Nephron (organoid): ENCODE measurements around the gene DCTPP1.

Experiments used
- H3K27ac Mint-ChIP-seq, 3 experiments: 2 replicates each; pipeline ENCODE4 v1.8.0; 2020; ENCODE audit warnings: mixed read lengths in 3 of 3, mild to moderate bottlenecking in 2 of 3, moderate library complexity in 1 of 3
- H3K27me3 Mint-ChIP-seq: 2 replicates; pipeline ENCODE4 v1.8.0; 2021; ENCODE audit warnings: low read depth, mild to moderate bottlenecking, moderate library complexity, mixed read lengths
- H3K36me3 Mint-ChIP-seq: 2 replicates; pipeline ENCODE4 v1.8.0; 2020; ENCODE audit warnings: low read depth, mixed read lengths
- H3K4me1 Mint-ChIP-seq: 2 replicates; pipeline ENCODE4 v1.8.0; 2020; ENCODE audit warnings: mixed read lengths
- H3K4me3 Mint-ChIP-seq, 3 experiments: 2 replicates each; pipeline ENCODE4 v1.8.0; 2020; ENCODE audit warnings: mild to moderate bottlenecking in 3 of 3, mixed read lengths in 3 of 3, moderate library complexity in 2 of 3
- H3K9me3 Mint-ChIP-seq: 2 replicates; pipeline ENCODE4 v1.8.0; 2020; ENCODE audit warnings: mixed read lengths
- TF ChIP-seq, protein P1 (sequence below), 3 experiments: fragments of 200-600 bp; sonication (generic); IDR thresholded peaks; one replicate each; pipeline ENCODE4 v1.5.0; 2021; ENCODE audit warnings: antibody characterized with exemption in 3 of 3; ENCODE audit not compliant: unreplicated experiment in 3 of 3

DCTPP1 gene

DNA sequence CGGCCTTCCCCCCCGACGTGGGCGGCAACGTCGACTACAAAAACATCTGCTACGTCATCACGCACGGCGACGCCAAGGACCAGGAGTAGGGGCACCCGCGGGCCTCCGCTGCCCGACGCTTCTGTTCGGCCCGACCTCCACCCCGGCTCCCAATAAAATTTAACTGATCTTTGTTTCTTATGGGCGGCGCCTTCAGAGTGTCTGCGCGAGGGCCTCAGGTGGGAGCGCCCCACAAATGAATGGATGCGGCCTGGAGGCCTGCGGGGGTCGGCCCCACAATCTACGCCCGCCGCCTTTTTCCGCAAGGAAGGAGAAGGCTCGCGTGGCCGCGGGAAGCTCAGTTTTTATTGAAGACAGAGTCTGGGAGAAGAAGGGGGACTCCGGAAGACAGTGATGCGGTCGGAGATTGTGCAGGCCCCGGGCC is 52.0 kb downstream of the DCTPP1 start:
- Mint-ChIP-seq H3K4me3 (peak overlapping the region; percentile 87 to 96 (median 88)), H3K9me3 (no peaks in the 10 kb centered on the region), H3K27me3 (no peaks in the 10 kb centered on the region), H3K36me3 (no peaks in the 10 kb centered on the region), H3K4me1 (peaks cover 18% of the 10 kb centered on the region), H3K27ac (peak overlapping the region; percentile 99 to 100 (median 99))
- TF ChIP-seq, protein P1, sequence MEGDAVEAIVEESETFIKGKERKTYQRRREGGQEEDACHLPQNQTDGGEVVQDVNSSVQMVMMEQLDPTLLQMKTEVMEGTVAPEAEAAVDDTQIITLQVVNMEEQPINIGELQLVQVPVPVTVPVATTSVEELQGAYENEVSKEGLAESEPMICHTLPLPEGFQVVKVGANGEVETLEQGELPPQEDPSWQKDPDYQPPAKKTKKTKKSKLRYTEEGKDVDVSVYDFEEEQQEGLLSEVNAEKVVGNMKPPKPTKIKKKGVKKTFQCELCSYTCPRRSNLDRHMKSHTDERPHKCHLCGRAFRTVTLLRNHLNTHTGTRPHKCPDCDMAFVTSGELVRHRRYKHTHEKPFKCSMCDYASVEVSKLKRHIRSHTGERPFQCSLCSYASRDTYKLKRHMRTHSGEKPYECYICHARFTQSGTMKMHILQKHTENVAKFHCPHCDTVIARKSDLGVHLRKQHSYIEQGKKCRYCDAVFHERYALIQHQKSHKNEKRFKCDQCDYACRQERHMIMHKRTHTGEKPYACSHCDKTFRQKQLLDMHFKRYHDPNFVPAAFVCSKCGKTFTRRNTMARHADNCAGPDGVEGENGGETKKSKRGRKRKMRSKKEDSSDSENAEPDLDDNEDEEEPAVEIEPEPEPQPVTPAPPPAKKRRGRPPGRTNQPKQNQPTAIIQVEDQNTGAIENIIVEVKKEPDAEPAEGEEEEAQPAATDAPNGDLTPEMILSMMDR (IDR thresholded peaks at IDR 0.05; ENCODE audit: unreplicated experiment in 3 of 3): no peak

DNA sequence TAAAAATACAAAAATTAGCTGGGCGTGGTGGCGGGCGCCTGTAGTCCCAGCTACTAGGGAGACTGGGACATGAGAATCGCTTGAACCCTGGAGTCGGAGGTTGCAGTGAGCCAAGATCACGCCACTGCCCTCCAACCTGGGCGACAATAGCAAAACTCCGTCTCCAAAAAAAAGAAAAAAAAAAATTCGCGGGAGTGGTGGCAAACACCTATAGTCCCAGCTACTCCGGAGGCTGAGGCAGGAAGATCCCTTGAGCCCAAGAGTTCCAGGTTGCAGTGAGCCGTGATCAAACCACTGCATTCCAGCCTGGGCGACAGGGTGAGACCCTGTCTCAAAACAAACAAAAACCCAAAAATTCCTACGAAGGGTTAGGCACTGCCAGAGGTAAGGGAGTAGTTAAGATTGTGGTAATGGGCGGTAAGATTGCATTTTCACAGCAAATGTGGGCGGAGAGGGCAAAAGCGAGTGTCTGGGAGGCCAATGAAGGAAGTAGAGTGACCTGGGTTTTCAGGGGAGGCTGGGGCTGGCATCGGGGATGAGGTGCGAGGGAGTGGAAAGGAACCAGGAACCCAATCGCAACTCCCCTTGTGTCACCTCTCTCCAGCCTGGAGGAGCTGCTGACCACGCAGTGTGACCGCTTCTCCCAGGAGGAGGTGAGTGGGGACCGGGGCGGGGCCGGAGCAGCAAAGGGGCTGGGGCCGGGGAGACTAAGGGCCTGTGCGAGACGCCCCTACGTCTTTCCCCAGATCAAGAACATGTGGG is 52.6 kb downstream of the DCTPP1 start:
- TF ChIP-seq, protein P1 (IDR thresholded peaks at IDR 0.05; ENCODE audit: unreplicated experiment in 3 of 3): no peak
- H3K4me3 Mint-ChIP-seq: peak overlapping the region; percentile 87 to 96 (median 88)
- no peaks in the 10 kb centered on the region for H3K9me3 Mint-ChIP-seq
- H3K36me3 Mint-ChIP-seq: no peaks in the 10 kb centered on the region
- H3K4me1 Mint-ChIP-seq: peaks cover 23% of the 10 kb centered on the region
- no peaks in the 10 kb centered on the region for H3K27me3 Mint-ChIP-seq
- peak overlapping the region; percentile 99 to 100 (median 99) for H3K27ac Mint-ChIP-seq

DNA sequence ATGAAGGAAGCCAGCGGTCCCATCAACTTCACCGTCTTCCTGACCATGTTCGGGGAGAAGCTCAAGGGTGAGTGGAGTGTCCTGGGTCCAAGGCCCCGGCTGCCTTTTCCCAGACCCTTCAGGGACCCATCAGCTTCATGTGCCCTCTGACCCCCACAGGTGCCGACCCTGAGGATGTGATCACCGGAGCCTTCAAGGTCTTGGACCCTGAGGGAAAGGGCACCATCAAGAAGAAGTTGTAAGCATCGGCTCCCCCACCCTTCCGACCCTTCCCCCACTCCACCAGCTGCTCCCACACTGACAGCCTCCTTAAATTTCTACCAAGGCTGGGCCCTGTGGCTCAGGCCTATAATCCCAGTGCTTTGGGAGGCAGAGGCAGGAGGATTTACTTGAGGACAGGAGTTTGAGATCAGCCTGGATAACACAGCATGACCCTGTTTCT is 53.3 kb downstream of the DCTPP1 start:
- TF ChIP-seq, protein P1 (IDR thresholded peaks at IDR 0.05; ENCODE audit: unreplicated experiment in 3 of 3): no peak
- H3K27ac Mint-ChIP-seq: peak overlapping the region; percentile 99 to 100 (median 99)
- H3K4me3 Mint-ChIP-seq: peak overlapping the region; percentile 87 to 96 (median 88)
- H3K27me3 Mint-ChIP-seq: no peaks in the 10 kb centered on the region
- peaks cover 23% of the 10 kb centered on the region for H3K4me1 Mint-ChIP-seq
- H3K36me3 Mint-ChIP-seq: no peaks in the 10 kb centered on the region
- H3K9me3 Mint-ChIP-seq: no peaks in the 10 kb centered on the region

DNA sequence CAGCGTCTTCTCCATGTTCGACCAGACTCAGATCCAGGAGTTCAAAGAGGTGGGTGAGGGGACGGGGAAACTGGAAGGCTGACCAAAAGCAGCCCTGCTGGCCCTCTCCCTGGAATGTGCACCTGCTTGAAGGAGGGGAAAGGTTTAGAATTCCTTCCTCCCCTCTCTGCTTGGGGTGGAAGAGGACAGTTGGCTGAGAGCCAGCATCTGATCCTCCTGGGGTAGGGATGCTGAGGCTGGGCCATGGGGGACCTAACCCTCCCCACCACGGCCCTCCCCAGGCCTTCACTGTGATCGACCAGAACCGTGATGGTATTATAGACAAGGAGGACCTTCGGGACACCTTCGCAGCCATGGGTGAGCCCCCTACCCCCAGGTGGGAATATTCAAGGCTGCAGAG is 54.0 kb downstream of the DCTPP1 start:
- no peaks in the 10 kb centered on the region for H3K36me3 Mint-ChIP-seq
- TF ChIP-seq, protein P1 (IDR thresholded peaks at IDR 0.05; ENCODE audit: unreplicated experiment in 3 of 3): no peak
- H3K9me3 Mint-ChIP-seq: no peaks in the 10 kb centered on the region
- peak overlapping the region; percentile 60 to 88 (median 87) for H3K4me3 Mint-ChIP-seq
- no peaks in the 10 kb centered on the region for H3K27me3 Mint-ChIP-seq
- H3K4me1 Mint-ChIP-seq: peaks cover 28% of the 10 kb centered on the region
- H3K27ac Mint-ChIP-seq: peak overlapping the region; percentile 68 to 99 (median 99)

DNA sequence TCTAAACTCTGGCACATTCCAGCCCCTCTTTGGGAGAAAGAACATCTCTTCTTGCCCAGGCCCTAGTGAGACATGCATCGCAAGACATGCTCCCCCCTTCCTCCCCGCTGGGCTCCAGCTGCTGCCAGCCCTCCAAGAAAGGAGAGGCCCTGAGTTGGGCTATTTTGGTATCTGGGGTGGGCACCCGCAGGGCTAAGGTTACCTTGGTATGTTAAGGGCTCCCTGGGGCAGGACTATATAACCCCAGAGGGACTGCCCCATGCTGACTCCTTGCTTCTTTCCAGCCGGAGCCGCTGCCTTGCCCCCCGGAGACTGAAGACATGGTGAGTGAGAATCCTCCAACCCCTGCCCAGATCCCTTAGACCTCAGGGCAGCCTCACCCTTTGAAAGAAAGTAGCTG is 55.3 kb downstream of the DCTPP1 start, which contains the start of gene MYL11:
Gene MYL11 (plus strand): TSS at position 265 of the 400 bp plus-strand sequence. CDS start 56 bp downstream, at position 321.
- TF ChIP-seq, protein P1 (IDR thresholded peaks at IDR 0.05; ENCODE audit: unreplicated experiment in 3 of 3): no peak
- no peaks in the 10 kb centered on the region for H3K9me3 Mint-ChIP-seq
- no peaks in the 10 kb centered on the region for H3K36me3 Mint-ChIP-seq
- H3K27ac Mint-ChIP-seq: peak within 1 kb of the TSS; percentile 81 to 99 (median 99)
- H3K4me1 Mint-ChIP-seq: peaks cover 19% of the 10 kb centered on the region
- H3K4me3 Mint-ChIP-seq: peak within 1 kb of the TSS; percentile 60 to 88 (median 87)
- no peaks in the 10 kb centered on the region for H3K27me3 Mint-ChIP-seq
